Glomerular endothelial cell (primary cell): ENCODE data around the gene HOTAIR. TPM values are rescaled to one million over a fixed set of nuclear protein-coding genes. Genes with fewer than 3 reads are reported as not detected.

Source experiments
- DNase-seq: peaks from one replicate; pipeline ENCODE4 v3.0.0-alpha.2; 2011; ENCODE audit warnings: low read depth, low spot score; ENCODE audit errors: extremely low read depth
- total RNA-seq: library from RNA; depleted of rRNA; stranded (reverse); fragments of >200 nt; gene quantifications from 2 replicates; pipeline ENCODE4 v1.2.3, GENCODE V29; 2015

The HOTAIR gene
- total RNA-seq, 1 donor from 2014 or later, result 0.12 TPM

DNA sequence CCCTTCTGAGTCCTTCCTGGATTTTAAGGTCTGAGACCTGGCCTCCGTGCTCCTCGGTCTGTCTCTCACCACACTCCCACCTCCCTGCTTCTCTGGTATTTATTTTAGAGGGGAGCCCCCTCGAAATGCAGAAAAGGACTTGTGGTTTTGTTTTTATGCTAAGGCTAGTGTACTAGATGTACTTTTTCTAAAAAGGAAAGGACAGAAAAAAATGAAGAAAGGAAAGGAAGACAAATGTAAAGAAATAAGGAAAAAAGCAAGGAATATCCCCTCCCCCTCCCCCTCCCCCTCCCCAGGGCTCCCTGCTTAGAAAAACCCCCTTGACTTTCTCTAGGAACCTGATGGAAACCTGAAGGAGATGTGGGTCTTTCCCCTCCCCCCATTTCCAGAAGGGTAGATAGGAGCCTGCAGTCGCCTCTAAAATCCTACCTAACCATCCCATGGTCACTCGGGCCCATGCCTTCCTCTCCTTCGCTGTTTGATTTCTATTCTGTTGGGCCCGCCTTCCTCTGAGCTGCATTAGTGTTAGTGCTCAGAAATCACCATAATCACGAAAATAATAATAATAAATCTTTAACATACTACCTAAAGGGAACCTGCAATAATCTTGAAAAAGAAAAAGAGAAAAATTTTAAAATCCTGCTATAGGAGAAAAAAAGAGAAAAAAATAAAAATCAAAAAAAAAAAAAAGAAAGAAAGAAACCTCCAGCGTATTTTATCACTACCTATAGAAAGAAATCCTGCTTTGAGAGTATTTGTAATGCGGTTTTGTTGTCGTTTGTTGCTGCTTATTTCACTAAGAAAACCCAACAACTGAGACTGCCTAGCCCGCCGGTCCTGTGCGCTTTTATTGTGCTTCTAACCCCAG, 37.1 kb upstream of the HOTAIR start:
- DNase-seq, result no peak

DNA sequence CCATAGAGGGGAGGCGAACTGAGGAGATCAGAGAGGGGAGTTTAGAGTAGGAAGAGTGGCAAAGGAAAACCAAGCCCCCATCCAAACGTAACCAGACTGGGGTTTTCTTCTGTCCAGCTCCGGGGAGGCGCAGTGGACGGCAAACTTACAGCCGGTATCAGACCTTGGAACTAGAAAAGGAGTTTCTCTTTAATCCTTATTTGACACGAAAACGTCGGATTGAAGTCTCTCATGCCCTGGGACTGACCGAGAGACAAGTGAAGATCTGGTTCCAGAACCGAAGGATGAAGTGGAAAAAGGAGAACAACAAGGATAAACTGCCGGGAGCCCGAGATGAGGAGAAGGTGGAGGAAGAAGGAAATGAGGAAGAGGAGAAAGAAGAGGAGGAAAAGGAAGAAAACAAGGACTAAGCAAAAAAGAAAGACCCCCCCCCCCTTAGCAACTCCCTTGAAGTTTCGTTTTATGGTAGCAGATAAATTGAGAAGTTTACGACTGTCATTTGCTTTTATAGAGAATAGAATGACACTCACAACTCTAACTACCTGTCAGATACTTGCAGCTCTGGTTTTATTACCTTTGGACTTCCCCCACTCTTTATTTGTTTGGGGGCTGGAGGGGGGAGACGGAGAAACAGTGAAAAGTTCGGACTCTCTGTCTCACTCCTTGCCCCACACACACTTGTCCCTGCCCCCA, 36.4 kb upstream of the HOTAIR start:
- DNase-seq, result no peak

DNA sequence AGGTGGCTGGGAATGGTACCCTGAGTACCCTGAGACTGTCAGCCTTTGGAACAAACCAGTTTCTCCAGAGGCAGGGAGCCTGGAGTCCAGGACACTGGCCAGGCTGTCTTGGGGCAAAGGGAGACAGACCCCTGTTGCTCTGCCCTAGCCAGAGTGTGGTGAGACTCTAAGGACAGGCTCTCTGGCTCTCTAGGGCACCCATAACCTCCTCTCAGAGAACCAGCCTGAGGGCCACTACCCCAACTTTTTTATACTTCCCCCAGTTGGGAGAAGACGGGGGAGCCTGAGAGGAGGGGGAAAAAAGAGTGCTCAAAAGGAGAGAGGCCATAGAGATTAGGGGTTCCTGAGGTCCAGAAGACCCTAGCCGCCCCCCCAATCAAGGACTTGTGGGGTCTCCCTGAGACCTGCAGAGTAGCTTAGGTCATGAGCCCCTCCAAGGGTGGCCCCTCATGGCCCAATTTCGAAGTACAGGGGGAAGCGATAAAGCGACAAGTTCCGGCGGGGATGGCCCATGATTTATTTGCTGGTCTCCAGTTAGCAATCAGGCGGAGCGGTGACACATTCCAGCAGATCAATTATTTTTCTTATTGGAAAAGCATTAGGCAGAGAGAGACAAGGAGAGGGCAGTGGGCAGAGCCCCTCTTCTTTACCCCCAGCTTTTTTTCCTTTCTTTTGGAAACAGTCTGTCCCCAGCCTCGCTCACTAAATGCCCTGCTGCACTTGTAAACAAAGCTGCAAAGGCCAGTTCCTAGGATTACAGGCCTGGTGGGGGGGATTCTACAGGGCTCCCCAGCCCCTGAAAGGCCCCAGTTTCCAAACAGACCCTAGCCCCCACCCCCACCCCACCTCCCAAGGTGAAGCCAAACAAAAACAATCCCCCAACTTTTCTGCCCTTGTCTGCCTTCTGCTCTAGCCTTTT, 35.6 kb upstream of the HOTAIR start:
- no peak for DNase-seq

DNA sequence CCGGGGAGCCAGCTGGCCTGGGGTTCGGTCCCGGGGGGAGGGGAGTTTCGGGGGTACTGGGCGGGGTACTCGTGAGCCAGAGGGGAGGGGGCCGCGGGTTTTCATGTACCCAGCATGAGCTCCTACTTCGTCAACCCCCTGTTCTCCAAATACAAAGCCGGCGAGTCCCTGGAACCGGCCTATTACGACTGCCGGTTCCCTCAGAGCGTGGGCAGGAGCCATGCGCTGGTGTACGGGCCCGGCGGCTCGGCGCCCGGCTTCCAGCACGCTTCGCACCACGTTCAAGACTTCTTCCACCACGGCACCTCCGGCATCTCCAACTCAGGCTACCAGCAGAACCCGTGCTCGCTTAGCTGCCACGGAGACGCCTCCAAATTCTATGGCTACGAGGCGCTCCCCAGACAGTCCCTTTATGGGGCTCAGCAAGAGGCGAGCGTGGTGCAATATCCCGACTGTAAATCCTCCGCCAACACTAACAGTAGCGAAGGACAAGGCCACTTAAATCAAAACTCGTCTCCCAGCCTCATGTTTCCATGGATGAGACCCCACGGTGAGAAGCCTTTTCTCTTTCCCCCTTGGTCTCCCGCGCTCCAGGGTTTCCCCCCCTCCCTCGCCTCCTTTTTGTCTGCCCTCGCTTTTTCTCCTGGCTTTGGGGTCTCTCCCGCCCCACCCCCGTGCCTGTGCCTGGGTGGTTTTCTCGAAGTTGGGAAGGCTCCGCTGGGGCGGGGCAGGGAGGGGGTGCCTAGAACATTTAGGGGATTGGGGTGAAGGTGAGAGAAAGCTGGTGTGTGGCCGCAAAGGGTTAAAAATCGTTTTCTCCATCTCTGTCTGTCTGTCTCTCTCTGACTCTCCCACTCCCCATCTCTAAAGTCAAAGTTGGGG, 34.7 kb upstream of the HOTAIR start:
- DNase-seq, result no peak

DNA sequence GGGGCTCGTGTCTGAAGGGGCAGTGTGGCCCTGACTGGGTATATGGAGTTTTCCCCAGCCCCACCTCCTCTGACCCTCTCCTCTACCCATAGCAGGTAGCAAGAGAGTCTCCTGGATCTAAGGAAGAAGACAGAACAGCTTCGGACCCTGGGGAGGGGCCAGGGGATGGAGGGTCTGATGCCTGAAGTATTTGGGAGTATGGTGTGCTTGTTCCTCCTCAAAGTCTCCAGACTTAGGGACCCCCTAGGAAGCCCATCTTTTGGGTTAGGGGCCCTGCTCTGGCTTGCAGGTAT, 33.5 kb upstream of the HOTAIR start:
- no peak for DNase-seq

DNA sequence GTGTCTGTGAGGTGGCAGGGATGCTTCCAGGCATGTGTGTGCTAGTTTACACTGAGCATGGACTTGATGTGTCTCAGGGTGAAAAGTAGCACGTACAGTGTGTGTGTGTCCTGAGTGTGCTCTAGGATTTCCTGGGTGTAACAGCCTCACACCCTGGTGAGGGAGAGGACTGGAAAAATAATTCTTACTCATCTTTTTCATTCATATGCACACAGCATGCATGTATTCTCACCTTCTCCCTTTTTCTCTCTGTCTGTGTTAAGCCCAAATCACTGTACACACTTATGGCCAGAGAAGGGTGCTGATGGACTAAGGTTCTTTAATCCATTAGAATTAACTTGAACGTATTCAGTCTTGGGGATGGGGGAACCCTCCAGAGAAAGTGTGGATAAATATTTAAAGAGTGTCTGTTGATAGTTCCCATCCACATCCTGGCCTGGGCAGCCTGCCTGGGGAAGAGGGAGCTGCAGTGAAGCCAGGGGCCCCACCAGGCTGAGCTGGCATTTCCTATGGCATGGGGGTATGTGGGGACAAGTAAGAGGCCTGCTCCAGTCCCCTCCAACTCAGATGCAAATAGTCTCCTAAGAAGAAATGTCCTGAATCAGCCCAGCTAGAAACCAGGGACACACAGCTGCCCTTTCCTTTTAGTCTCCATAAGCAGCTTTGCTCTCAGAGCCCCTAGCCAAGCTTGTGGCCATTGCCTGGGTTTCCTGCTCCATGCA, 32.9 kb upstream of the HOTAIR start:
- no peak for DNase-seq

DNA sequence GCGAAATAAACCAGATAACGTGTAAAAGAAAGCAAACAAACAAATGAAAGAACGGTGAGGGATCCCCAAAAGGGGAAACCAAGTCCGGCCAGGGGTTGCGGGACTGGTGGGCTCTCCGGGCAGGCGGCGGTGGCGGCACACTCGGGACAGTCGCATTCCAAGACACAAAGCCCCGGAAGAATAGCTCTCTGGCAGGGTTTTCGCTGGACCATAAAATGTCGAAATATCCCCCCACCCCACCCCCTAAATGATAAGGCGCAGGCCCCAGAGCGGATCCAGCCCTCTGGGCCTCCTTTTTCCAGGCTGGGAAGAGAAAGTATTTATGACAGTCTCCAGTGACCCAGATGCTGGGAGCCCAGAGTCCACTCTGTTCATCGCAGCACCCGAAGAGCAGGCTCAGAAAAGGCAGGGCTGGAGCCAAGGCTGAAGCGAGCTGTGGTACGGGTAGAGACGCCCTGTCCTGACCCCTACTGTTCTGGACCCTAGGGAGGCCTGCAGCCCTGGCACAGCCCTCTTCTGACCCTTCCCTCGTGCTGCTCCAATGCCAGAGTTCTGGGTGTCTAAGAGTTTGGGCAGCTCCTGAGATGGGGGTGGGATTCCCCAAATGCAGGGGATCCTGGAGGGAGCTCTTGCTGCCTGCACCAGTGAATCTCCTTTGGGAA, 31.9 kb upstream of the HOTAIR start:
- no peak for DNase-seq

DNA sequence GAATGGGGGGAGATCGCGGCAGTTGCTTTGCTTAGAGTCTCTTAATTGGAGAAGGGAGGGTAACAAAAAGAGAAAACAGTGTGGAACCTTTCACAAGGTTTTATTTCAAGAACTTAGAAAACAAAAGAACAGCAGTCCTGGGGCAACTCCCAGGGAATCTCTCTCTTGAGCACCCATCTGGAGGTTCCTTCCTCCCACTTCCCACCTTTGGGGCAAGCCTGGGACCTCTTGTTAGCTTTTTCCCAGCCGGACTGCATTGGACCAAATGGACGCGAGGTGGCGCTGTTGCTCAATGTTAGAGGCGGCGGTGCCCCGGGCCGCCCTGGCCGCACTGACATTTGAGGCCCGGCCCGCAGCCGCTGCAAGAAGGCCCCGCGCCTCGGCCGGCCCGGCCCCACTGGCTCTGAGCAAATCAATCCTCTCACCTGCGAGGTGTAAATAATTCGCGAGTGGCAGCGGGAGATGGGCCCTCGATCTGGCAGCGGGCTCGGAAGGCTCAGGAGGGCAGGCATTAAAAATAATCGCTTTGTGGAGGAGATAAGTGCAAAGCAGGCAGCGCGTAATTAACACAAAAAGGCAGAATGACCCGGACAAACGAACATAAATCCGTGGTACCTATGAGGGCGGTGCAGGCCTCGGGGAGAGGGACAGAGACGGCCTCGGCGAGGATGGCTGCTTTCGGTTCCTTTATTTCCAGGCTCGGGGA, 31.3 kb upstream of the HOTAIR start:
- peak; percentile 42 for DNase-seq

DNA sequence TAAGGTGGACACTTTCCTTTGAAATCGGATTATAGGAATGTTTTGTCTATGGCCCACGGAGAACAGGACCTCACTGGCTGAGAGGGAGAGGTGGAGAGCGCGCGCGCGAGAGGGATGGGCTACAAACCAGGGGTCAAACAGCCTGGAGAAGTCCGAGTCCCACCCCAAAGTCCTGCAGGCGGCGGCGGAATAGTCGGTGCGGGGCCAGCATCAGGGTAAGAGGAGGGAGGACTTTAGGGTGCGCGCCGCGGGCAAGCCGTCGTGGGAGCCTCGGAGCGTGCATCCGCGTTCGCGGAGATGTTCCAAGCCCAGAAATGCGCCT, 30.7 kb upstream of the HOTAIR start:
- DNase-seq, result no peak

DNA sequence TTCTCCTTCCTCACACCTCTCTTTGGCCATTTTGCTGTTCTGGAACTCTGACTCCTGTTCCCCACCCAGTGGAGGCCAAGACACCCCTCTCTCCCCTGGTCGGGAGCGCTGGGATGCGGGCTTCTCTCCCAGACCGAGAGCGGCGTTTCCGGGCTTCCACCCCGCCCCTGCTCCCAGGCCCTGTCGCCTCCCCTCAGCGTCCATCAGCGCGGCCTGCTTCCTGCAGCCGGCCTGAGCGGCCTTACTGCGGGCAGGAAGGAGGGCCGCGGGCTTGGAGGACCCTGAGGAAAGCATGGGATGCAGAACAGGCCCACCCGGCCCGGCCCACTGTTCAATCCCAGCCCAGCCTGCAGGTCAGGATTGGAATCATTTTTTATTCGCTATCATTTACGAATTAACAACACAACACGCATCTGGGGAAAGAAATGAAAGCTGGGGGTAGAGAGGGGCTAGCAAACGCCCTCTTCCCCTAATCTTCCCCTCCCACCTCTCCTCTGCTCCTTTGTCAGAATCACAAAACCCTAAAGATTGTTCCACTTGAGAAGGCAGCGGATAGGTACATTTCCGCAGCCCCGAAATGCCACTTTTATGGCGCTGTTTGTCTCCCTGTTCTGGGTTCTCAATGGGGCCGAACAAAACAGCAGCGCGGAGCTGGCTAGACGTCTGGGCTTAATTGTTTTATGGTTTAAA, 30.2 kb upstream of the HOTAIR start:
- no peak for DNase-seq

DNA sequence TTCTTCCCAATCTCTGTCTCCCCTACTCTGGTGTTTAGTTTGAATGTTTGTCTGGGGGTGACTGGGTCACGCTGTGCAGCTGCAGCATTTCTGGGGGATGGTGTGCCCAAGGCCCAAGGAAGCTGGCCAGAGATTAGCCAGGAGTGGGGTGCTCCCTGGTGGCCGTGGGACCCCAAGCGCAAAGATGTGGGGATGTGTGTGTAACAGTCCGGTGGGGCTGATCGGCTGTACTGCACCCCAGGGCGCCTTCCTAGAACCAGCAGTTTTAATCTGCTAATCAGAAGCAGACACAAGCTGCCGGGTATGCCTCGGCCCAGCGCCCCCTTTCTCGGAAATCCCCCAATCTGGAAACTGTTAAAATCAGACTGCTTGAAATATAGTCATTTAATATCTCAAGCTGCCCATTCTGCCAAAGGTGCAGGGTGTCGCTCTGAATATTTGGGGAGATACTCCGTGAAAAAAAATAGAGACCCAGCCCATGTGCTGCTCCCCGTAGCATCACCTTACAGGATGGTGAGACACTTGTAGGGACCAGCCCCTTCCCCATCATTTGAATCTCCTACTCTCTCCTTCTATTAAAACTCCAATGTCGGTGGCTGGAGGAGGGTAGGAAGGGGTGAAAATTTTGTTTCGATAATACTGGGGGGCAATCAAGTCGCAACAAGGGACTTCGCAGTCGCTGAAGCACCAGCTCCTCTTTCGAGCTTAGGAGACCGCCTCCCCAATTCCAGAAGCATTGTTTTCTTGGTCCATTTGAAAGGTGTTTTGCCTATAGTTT, 29.5 kb upstream of the HOTAIR start:
- DNase-seq, result no peak

DNA sequence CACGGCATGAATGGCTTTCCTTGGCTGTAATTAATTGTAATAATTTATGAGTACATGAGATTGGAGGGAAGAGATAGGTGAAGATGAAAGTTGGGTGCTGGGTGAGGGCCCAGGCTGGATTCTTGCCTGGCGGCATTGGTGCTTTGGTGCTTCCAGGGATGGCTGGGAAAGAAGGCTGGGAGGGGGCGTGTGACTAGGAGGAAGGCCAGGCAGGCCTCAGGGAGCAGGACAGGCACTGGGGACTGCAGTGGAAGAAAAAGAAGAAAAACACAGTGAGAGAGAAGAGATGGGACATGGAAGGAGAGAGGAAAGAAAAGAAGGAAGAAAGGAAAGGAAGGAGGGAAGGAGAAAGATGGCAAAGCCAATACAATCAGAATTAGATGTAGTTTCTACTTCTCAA, 28.9 kb upstream of the HOTAIR start:
- no peak for DNase-seq

DNA sequence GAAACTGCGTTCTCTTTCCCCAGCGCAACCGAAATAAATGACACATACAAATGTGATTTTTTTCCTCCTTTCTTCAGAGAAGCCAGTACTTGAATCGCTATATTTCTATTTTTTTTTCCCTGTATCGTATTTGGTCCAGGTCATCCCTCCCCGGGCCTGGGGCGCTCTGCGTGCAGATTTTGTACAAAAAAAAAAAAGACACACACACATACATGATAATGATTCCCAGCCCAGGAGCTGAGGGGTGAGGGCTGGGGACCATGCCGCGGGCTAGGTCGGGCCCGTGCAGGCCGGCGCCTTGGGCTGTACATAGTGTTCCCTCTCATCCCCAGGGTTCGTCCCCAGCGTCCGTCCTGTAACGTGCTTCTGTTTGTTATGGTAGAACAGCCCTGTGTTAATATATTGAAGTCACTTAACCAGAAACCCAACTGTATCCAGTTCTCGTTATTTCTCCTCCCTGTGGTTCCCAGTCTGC, 28.2 kb upstream of the HOTAIR start:
- DNase-seq, result no peak

DNA sequence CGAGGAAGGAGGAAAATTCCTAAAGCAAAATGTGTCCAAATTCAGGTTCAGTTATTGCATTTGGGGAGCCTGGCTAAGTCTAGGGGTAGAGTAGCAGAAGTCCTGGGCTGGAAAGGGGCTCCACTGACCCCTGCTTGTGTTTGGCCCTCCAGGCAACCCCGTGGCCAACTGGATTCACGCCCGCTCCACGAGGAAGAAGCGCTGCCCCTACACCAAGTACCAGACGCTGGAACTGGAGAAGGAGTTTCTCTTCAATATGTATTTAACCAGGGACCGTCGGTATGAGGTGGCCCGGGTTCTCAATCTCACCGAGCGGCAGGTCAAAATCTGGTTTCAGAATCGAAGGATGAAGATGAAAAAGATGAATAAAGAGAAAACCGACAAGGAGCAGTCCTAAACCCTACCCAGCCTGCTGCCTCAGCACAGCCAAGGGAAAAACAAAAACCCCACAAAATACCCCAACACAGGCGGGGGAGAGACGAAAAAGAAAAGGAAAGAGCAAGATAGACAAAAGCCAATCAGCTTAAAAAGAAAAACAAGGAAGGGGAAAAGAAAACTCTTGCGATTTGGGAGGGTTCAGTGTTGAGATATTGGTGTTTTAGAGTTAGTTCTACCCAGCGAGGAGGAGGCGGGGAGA, 27.6 kb upstream of the HOTAIR start:
- DNase-seq, result no peak

DNA sequence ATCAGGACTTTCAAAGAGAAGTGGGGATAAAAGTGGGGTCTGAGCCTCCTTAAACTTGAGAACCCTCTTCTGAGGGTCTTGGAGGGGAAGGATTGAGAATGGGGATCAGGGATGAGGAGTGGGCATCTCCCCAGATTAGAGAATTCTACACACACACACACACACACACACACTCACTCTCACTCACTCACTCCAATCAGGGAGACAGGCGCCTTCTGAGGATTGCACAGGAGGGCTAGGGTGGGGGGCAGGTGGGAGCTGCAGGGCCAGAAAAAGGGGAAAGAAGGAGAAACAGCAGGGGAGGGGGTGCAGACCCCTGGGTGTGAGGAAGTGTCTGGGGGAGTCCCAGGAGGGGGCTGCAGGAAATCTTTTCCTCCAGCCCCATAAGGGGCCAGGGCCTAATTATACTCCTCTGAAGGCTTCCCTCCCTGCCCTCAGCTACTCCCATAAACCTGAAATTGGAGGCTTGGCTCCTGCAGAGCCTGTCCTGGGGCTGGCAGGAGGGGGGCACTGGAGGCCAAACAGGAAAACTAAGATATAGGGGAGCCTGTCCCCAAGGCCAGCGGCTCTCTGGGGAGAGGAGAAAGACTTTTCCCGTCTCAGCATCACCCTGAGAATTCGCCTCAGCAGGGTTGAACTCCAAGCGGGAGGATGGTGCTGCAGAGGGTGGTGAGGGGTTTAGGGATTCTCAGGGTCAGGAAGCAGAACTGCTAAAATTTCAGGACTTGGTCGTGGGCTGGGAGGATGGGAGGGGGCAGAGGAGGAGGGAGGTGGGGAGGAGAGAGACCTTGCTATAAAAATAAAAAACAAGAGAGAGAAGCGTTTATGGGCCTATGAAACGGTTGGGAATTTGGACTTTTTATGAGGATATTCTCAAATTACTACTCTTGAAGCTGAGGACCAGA, 26.8 kb upstream of the HOTAIR start:
- DNase-seq, result no peak
